H1 (cell line): ENCODE results near the gene PITPNB. TPM values are rescaled to one million over a fixed set of nuclear protein-coding genes. Genes with fewer than 3 reads are reported as not detected.

Experiments used
- EP300 ChIP-seq, 2 experiments: IDR thresholded peaks; 1 replicate in 1 of 2; 2 replicates in 1 of 2; pipeline ENCODE4 v1.6.1; 2011 to 2012; ENCODE audit warnings: low read depth in 2 of 2, low read length in 2 of 2, mild to moderate bottlenecking in 2 of 2, borderline replicate concordance in 1 of 2, inconsistent platforms in 1 of 2, moderate library complexity in 1 of 2
- KDM1A ChIP-seq: fragments of 200-600, 300-600 bp; sonication (generic); IDR thresholded peaks from 2 replicates; pipeline ENCODE4 v1.7.1; 2016; ENCODE audit warnings: mild to moderate bottlenecking, low read length, borderline replicate concordance
- RAD21 ChIP-seq, 2 experiments: IDR thresholded peaks in 1 of 2; conservative IDR thresholded peaks in 1 of 2; 2 replicates each; pipeline ENCODE4 v1.6.1; 2011; ENCODE audit warnings: low read depth in 2 of 2, low read length in 2 of 2, improper control_type of control experiment in 1 of 2, inconsistent platforms in 1 of 2, mild to moderate bottlenecking in 1 of 2, moderate library complexity in 1 of 2
- polyA plus RNA-seq, 7 experiments: library from polyadenylated mRNA; depleted of rRNA in 3 of 7; stranded (reverse) in 5 of 7; unstranded in 2 of 7; fragments of >200 nt in 5 of 7; fragments of 200-250 nt in 2 of 7; gene quantifications; 1 replicate in 5 of 7; 2 replicates in 1 of 7; 4 replicates in 1 of 7; pipeline versions ENCODE4 v1.2.1 to v1.2.3, GENCODE V29; 2011 to 2013; ENCODE audit warnings: missing spikeins in 2 of 7, mixed read lengths in 2 of 7
- total RNA-seq: library from RNA; stranded (reverse); fragmentation: NEBNext Ultra II Directional; extraction: Animal tissue kit (Norgen Biotek cat#: 25700); gene quantifications from 2 replicates; pipeline ENCODE4 v1.2.1, GENCODE V29; 2021

PITPNB gene
- total and polyA plus RNA-seq, 2 of the 8 experiments (the other 6 are each of a cell fraction or from before 2014, with no cell fraction given) = 24.6 to 89.3 TPM

- TF ChIP-seq EP300 (IDR thresholded peaks at IDR 0.05; ENCODE audit: borderline replicate concordance in 1 of 2, low read depth in 2 of 2, low read length in 2 of 2) (no peak), KDM1A (no peak), RAD21 (IDR thresholded peaks at IDR 0.05 in 1 of 2, conservative IDR thresholded peaks at IDR 0.05 in 1 of 2; ENCODE audit: low read depth in 2 of 2, low read length in 2 of 2) (no peak)
Measured at GRCh38 chr22:27961680-27962079, 42.6 kb upstream of the PITPNB start (continued).
